Heart right ventricle (tissue), 16 donors: Measurements from ENCODE around the gene ZSCAN5A. TPM values are rescaled to one million over a fixed set of nuclear protein-coding genes. Genes with fewer than 3 reads are reported as not detected.
A peak's percentile ranks its signal among the peaks of the same experiment; 100 is the strongest.
"Not testable (repeated sequence)": the region's sequence is repeated elsewhere in the genome, so short reads cannot be mapped to it uniquely, and the experiment has no call there.

Experiments used
- ATAC-seq, 8 donors: fragments of 200-7000 bp; cut with Tn5 transposase; one replicate each; pipeline ENCODE4 v1.9.1; 2020; ENCODE audit warnings: mild to moderate bottlenecking in 8 of 8, moderate library complexity in 8 of 8, moderate number of reproducible peaks in 1 of 8
- DNase-seq, 2 donors: peaks; one replicate each; pipeline ENCODE4 v3.0.0-alpha.2; 2020
- H3K27ac ChIP-seq, 10 donors: fragments of 200-600 bp; sonication (generic) in 2 of 10; one replicate each; pipeline versions ENCODE4 v1.5.0 to v1.8.0; 2020 to 2022; ENCODE audit warnings: mild to moderate bottlenecking in 3 of 10
- H3K27me3 ChIP-seq, 7 donors: fragments of 200-600 bp; one replicate each; pipeline ENCODE4 v1.8.0; 2021 to 2022; ENCODE audit warnings: mild to moderate bottlenecking in 2 of 7
- H3K36me3 ChIP-seq, 9 donors: fragments of 200-600 bp; sonication (generic) in 1 of 9; one replicate each; pipeline versions ENCODE4 v1.5.0 to v1.8.0; 2020 to 2022; ENCODE audit warnings: mild to moderate bottlenecking in 2 of 9
- H3K4me1 ChIP-seq, 9 donors: fragments of 200-600 bp; sonication (generic) in 1 of 9; one replicate each; pipeline versions ENCODE4 v1.5.0 to v1.8.0; 2020 to 2022; ENCODE audit warnings: mild to moderate bottlenecking in 4 of 9
- H3K4me3 ChIP-seq, 10 donors: fragments of 200-600 bp; sonication (generic) in 2 of 10; one replicate each; pipeline versions ENCODE4 v1.5.0 to v1.8.0; 2020 to 2022; ENCODE audit warnings: mild to moderate bottlenecking in 7 of 10, moderate library complexity in 2 of 10
- H3K9me3 ChIP-seq, 11 donors: fragments of 200-600 bp in 10 of 11; sonication (generic) in 2 of 11; one replicate each; pipeline versions ENCODE4 v1.5.0 to v1.8.0; 2013 to 2022; ENCODE audit warnings: mild to moderate bottlenecking in 2 of 11, control low read depth in 1 of 11, moderate library complexity in 1 of 11
- CTCF ChIP-seq, 9 donors: fragments of 200-600 bp; sonication (generic) in 2 of 9; IDR thresholded peaks; one replicate each; pipeline versions ENCODE4 v1.5.0 to v1.8.0; 2021 to 2022; ENCODE audit warnings: antibody characterized with exemption in 9 of 9, mild to moderate bottlenecking in 5 of 9, moderate library complexity in 1 of 9
- WGBS, 2 donors: extraction: QIAGEN DNeasy Blood & Tissue Kit; methylation state at CpG; one replicate each; pipeline ENCODE4 v1.1.7; 2013; ENCODE audit warnings: inconsistent platforms in 1 of 2; 5-methylcytosine and 5-hydroxymethylcytosine counted together
- intact Hi-C, 10 donors: fragments of 100-400 bp; cut with DNase I; formaldehyde crosslinking; loops; one replicate each; pipeline versions ENCODE4 v1.11.1 to v1.14.2; 2022
- polyA plus RNA-seq, 2 donors: library from polyadenylated mRNA; stranded (reverse); fragments of 200-250 nt; gene quantifications; one replicate each; pipeline ENCODE4 v1.2.3, GENCODE V29; 2013
- total RNA-seq, 10 donors: library from RNA; stranded (reverse); fragmentation: NEBNext Ultra II Directional in 3 of 10; extraction: Animal tissue kit (Norgen Biotek cat#: 25700) in 3 of 10; gene quantifications; one replicate each; pipeline versions ENCODE4 v1.2.1 to v1.2.4, GENCODE V29; 2021 to 2023
- donor health status: Arrhythmogenic right ventricular cardiomyopathy.
- donor health status: ischemic (EF 13 %, LVEDD 7.1; RV severe dilation, severe dysfunction).
- donor health status: healthy with polysubstance abuse.
- donor health status: DM: no; HTN: yes; CAD: no.
- donor health status: DM: no; HTN: no; CAD: no.
- donor health status: ischemic (EF 25% LVEDD 6.9; RV normal size, moderate dysfunction).
- donor health status: ischemic (EF 25% LVEDD 5.7; RV mildly dilated, moderate dysfunction).
- donor health status: healthy.
- donor health status: DM: yes; HTN: yes; CAD: no.
- donor health status: Ischemic cardiomyopathy.
- donor health status: ischemic (EF 35%, LVEDD 5.7; RV mildly dilated, moderate dysfunction).
- donor health status: nonischemic (EF 11% LVEDD 7.7; RV severe dilation, severe dysfunction).
- donor health status: DM: yes; HTN: yes; CAD: no.
- donor health status: PGD.
- donor health status: ischemic (EF 29% LVEDD 5.4; RV normal size, mild dysfunction).
- donor health status: nonischemic (EF 23%, LVEDD 6.1; RV moderate dilation, normal function).

Gene ZSCAN5A
- total and polyA plus RNA-seq, 12 donors: 9.5 to 33.4 (median 20.5) TPM

DNA sequence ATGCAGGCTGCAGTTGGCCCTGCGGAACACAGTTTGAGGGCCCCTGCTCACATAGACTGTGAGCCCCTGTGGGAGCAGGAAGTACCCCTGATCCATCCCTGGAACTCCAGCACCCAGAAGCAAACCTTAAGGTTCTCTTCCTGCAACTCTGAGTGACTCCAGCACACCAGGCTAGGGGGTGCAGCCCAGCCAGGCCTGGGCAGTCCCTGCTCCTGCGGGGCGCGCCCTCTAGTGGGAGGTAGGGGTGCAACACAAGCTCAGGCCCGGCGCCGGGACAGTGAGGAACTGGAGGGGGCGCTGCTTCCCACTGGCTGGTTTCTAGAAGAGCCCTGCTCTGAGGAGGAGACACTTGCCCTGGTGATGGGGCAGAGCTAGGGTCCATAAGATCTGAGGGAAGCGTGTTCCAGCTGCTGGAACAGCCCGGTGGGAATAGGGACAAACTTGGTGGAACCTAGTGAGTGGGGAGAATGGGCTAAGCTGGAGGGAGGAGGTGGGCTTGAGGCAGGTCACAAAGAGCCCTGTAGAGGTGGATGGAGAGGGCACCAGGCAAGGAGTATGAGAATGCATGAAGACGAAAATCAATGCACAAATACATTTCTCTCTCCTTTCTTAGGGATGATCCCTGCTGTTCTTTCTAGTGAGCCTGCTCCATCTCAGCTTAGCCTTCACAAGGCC lies 5.0 kb downstream of the ZSCAN5A start:
- peak; percentile 43 to 82 (median 64) for TF ChIP-seq CTCF (IDR thresholded peaks at IDR 0.05)
- Histone ChIP-seq H3K27me3 (no peaks in the 10 kb centered on the region), H3K9me3 (no peaks in the 10 kb centered on the region), H3K4me3 (no peak overlapping the region), H3K27ac (no peak overlapping the region), H3K4me1 (peaks cover 0 to 29% (median 11%) of the 10 kb centered on the region in 9 donors), H3K36me3 (peaks cover 0 to 49% (median 10%) of the 10 kb centered on the region in 9 donors)
- peak in 1 of 2 donors; percentile 54 for DNase-seq
- intact Hi-C loops: loop anchor here in 2 of 10 donors (10.0 kb wide), 1 partner anchor 165 kb away; the partner anchor contains the start of gene ZNF444 (in 2 of the 2)
- 67 to 86% methylated on average over 11 of the region's 11 CpGs for WGBS, 2 donors
- ATAC-seq: peak in 2 of 8 donors; percentile 30 to 42

- peaks cover 0 to 25% (median 8%) of the 10 kb centered on the region in 9 donors for H3K4me1 ChIP-seq
- ATAC-seq (no peak), DNase-seq (no peak)
- H3K4me3 ChIP-seq: no peak overlapping the region
- H3K27ac ChIP-seq: no peak overlapping the region
- WGBS, 2 donors: 92% methylated on average over 7 of the region's 7 CpGs
- H3K9me3 ChIP-seq: no peaks in the 10 kb centered on the region
- H3K36me3 ChIP-seq: peaks cover 0 to 53% (median 10%) of the 10 kb centered on the region in 9 donors
- intact Hi-C loops: no loop called here
- no peak for TF ChIP-seq CTCF (IDR thresholded peaks at IDR 0.05)
- H3K27me3 ChIP-seq: no peaks in the 10 kb centered on the region
Measured at GRCh38 chr19:56308792-56309191, 5.8 kb downstream of the ZSCAN5A start.

GRCh38 chr19:56307062-56307461 lies 7.6 kb downstream of the ZSCAN5A start:
- peaks cover 0 to 47% (median 10%) of the 10 kb centered on the region in 9 donors for H3K36me3 ChIP-seq
- peak overlapping the region in 9 of 10 donors; percentile 11 to 73 (median 59) for H3K27ac ChIP-seq
- ATAC-seq, DNase-seq, H3K9me3 ChIP-seq, H3K27me3 ChIP-seq, intact Hi-C loops: not testable (repeated sequence)
- 65 to 67% methylated on average over 6 of the region's 6 CpGs for WGBS, 2 donors
- peaks cover 0 to 18% (median 3%) of the 10 kb centered on the region in 9 donors for H3K4me1 ChIP-seq
- H3K4me3 ChIP-seq: peak overlapping the region in 1 of 10 donors; percentile 8

DNA sequence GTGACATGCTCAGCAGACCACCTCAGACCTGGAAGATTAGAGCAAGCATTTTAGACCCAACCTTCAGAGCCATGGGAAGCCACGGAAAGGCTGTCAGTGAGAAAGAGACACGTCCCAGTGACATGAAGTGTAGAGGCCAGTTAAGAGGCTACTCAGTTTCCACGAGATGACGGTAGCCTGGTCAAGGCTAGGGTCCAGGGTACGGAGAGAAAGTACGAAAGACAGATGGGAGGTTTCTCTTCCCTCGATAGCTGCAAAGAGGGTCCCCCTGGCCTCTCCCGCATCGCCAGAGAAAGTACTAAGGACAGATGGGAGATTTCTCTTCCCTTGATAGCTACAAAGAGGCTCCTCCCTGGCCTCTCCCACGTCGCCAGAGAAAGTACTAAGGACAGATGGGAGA lies 8.6 kb downstream of the ZSCAN5A start:
- ATAC-seq (no peak), DNase-seq (no peak)
- 69 to 73% methylated on average over 9 of the region's 11 CpGs for WGBS, 2 donors
- no peaks in the 10 kb centered on the region for H3K9me3 ChIP-seq
- intact Hi-C loops: no loop called here
- H3K27me3 ChIP-seq: no peaks in the 10 kb centered on the region
- H3K4me1 ChIP-seq: peaks cover 0 to 18% (median 3%) of the 10 kb centered on the region in 9 donors
- peak overlapping the region in 8 of 10 donors; percentile 60 to 82 (median 66) for H3K27ac ChIP-seq
- peaks cover 0 to 36% (median 3%) of the 10 kb centered on the region in 9 donors for H3K36me3 ChIP-seq
- peak overlapping the region in 3 of 10 donors; percentile 18 to 28 (median 19) for H3K4me3 ChIP-seq
- TF ChIP-seq CTCF (IDR thresholded peaks at IDR 0.05): no peak

DNA sequence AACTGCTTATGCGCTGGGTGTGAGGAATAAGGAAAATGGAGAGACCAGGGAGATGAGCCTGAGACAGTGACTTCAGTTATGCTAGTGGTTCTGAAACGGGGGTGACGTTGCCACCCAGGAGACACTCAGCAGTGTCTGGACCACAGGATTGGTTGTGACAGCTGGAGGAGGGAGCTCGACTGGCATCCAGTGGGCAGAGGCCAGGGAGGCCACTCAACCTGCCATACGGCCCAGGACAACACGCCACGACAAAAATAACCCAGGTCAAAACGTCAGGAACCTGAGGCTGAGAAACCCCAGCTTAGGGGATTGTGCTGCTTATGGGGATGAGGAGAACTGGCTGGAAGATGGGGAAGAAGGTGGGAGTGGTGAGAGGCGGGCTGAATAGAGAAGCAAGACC lies 10.4 kb downstream of the ZSCAN5A start:
- peaks cover 0 to 18% (median 5%) of the 10 kb centered on the region in 9 donors for H3K4me1 ChIP-seq
- WGBS, 2 donors: 85 to 87% methylated on average over 9 of the region's 9 CpGs
- ATAC-seq (peak in 3 of 8 donors; percentile 30 to 53 (median 43)), DNase-seq (no peak)
- peaks cover 0 to 27% (median 3%) of the 10 kb centered on the region in 9 donors for H3K36me3 ChIP-seq
- no peaks in the 10 kb centered on the region for H3K27me3 ChIP-seq
- H3K9me3 ChIP-seq: no peaks in the 10 kb centered on the region
- intact Hi-C loops: no loop called here
- H3K27ac ChIP-seq: no peak overlapping the region
- TF ChIP-seq CTCF (IDR thresholded peaks at IDR 0.05): no peak
- H3K4me3 ChIP-seq: no peak overlapping the region
